OCI-LY3 (cell line): ENCODE measurements around the gene PGAP1.

ENCODE experiments used
- CTCF ChIP-seq: fragments of 200-600, 300-600 bp; sonication (generic); IDR thresholded peaks from 2 replicates; pipeline ENCODE4 v1.5.1; 2014; ENCODE audit warnings: antibody characterized with exemption, low read length, low read depth
- EZH2phosphoT487 ChIP-seq: fragments of 200-600 bp; shearing (Covaris generic); IDR thresholded peaks from 2 replicates; pipeline ENCODE4 v1.6.1; 2018; ENCODE audit warnings: antibody characterized with exemption, mixed run types, low read depth

- TF ChIP-seq CTCF = no peak
- no peak for TF ChIP-seq EZH2phosphoT487
These were observed 99.2 kb downstream of the PGAP1 start for GRCh38 chr2:196827356-196827755.
